GM21526 (cell line): ENCODE results near the gene ERP44.
"Not testable (repeated sequence)": the region's sequence is repeated elsewhere in the genome, so short reads cannot be mapped to it uniquely, and the experiment has no call there.

Source experiments
- ATAC-seq: cut with Tn5 transposase; IDR thresholded peaks from one replicate; pipeline ENCODE4 v1.9.1; 2021; ENCODE audit warnings: moderate library complexity; ENCODE audit not compliant: unreplicated experiment, low FRiP score

The ERP44 gene

GRCh38 chr9:100098887-100099721 lies at the start of gene ERP44, which contains the start of gene INVS:
TSS of gene ERP44 (minus strand) at chr9:100099000. CDS start at chr9:100098840, 160 bp downstream.
TSS of gene INVS (plus strand) at chr9:100099243. CDS start at chr9:100104522, 5,279 bp downstream.
- ATAC-seq, result peak; percentile 94

GRCh38 chr9:100145976-100146375 lies 47.2 kb upstream of the ERP44 start:
- ATAC-seq, result not testable (repeated sequence)

- ATAC-seq, result not testable (repeated sequence)
These were observed 46.6 kb upstream of the ERP44 start for GRCh38 chr9:100145167-100145934.

- not testable (repeated sequence) for ATAC-seq
These were observed 43.1 kb upstream of the ERP44 start for GRCh38 chr9:100141862-100142261.

GRCh38 chr9:100140303-100140702 lies 41.5 kb upstream of the ERP44 start:
- not testable (repeated sequence) for ATAC-seq

GRCh38 chr9:100136799-100137198 lies 38.0 kb upstream of the ERP44 start:
- ATAC-seq, result not testable (repeated sequence)

- ATAC-seq, result no peak
These were observed 35.9 kb upstream of the ERP44 start for GRCh38 chr9:100134731-100135130.

GRCh38 chr9:100131875-100132430 lies 33.2 kb upstream of the ERP44 start:
- ATAC-seq, result no peak

GRCh38 chr9:100131216-100131615 lies 32.4 kb upstream of the ERP44 start:
- no peak for ATAC-seq

- no peak for ATAC-seq
These were observed 31.0 kb upstream of the ERP44 start for GRCh38 chr9:100129772-100130171.

- no peak for ATAC-seq
These were observed 27.6 kb upstream of the ERP44 start for GRCh38 chr9:100126423-100126822.

GRCh38 chr9:100125910-100126309 lies 27.1 kb upstream of the ERP44 start:
- ATAC-seq, result no peak

- ATAC-seq, result no peak
These were observed 26.4 kb upstream of the ERP44 start for GRCh38 chr9:100125236-100125635.

GRCh38 chr9:100120286-100120685 lies 21.5 kb upstream of the ERP44 start:
- ATAC-seq, result no peak

GRCh38 chr9:100117316-100117715 lies 18.5 kb upstream of the ERP44 start:
- no peak for ATAC-seq

- no peak for ATAC-seq
These were observed 14.0 kb upstream of the ERP44 start for GRCh38 chr9:100112677-100113336.

GRCh38 chr9:100111235-100111634 lies 12.4 kb upstream of the ERP44 start:
- no peak for ATAC-seq

- no peak for ATAC-seq
These were observed 9.8 kb upstream of the ERP44 start for GRCh38 chr9:100108559-100108958.

- ATAC-seq, result no peak
These were observed 7.8 kb upstream of the ERP44 start for GRCh38 chr9:100106616-100107015.

GRCh38 chr9:100105861-100106260 lies 7.1 kb upstream of the ERP44 start:
- no peak for ATAC-seq

- no peak for ATAC-seq
These were observed 5.5 kb upstream of the ERP44 start for GRCh38 chr9:100104314-100104713.
